Adrenal gland (tissue), 19 donors: ENCODE results near the gene GPR152. TPM values are rescaled to one million over a fixed set of nuclear protein-coding genes. Genes with fewer than 3 reads are reported as not detected.

Experiments used
- DNase-seq, 7 donors: peaks; one replicate each; pipeline ENCODE4 v3.0.0-alpha.2; 2019 to 2020
- H3K27ac ChIP-seq, 5 donors: fragments of 200-600 bp; sonication (generic) in 4 of 5; 1 replicate in 3 of 5; 2 replicates in 2 of 5; pipeline versions ENCODE4 v1.5.1 to v1.8.0; 2016 to 2020; ENCODE audit warnings: mild to moderate bottlenecking in 1 of 5
- H3K27me3 ChIP-seq: fragments of 200-600 bp; 2 replicates; pipeline ENCODE4 v1.8.0; 2021
- H3K36me3 ChIP-seq, 2 donors: fragments of 200-600 bp; replicated peaks in 1 of 2; 1 replicate in 1 of 2; 2 replicates in 1 of 2; pipeline versions ENCODE4 v1.5.1 to v1.8.0; 2018 to 2022
- H3K4me1 ChIP-seq, 2 donors: fragments of 200-600 bp; replicated peaks in 1 of 2; 1 replicate in 1 of 2; 2 replicates in 1 of 2; pipeline versions ENCODE4 v1.5.1 to v1.8.0; 2018 to 2021
- H3K4me3 ChIP-seq, 4 donors: fragments of 200-600 bp; sonication (generic) in 3 of 4; one replicate each; pipeline ENCODE4 v1.5.1; 2016 to 2018
- H3K9me3 ChIP-seq, 3 donors: fragments of 200-600 bp; sonication (generic) in 1 of 3; replicated peaks in 1 of 3; 1 replicate in 2 of 3; 2 replicates in 1 of 3; pipeline versions ENCODE4 v1.5.1 to v1.8.0; 2016 to 2021
- POLR2A ChIP-seq, 2 donors: fragments of 450-650 bp; IDR thresholded peaks; one replicate each; pipeline ENCODE4 v1.6.1; 2017; ENCODE audit warnings: antibody characterized with exemption in 2 of 2, mild to moderate bottlenecking in 2 of 2, moderate library complexity in 1 of 2
- WGBS, 4 donors: extraction: QIAGEN DNeasy Blood & Tissue Kit in 2 of 4; methylation state at CpG; one replicate each; pipeline versions ENCODE4 v1.1.5 to v1.1.7; 2013 to 2017; 5-methylcytosine and 5-hydroxymethylcytosine counted together
- intact Hi-C, 2 donors: fragments of 100-400 bp; cut with DNase I; formaldehyde crosslinking; loops; one replicate each; pipeline versions ENCODE4 v1.14.1 to v1.15.0; 2022 to 2023
- long read RNA-seq, 10 donors: library from polyadenylated mRNA in 3 of 10; unstranded in 2 of 10; stranded (forward) in 1 of 10; transcript quantifications; one replicate each; pipeline ENCODE4 v2.0.0 and lab custom pipeline, GENCODE V29; 2021 to 2026
- polyA plus RNA-seq, 3 donors: library from polyadenylated mRNA; stranded (reverse); fragments of 200-250 nt in 2 of 3; fragments of 350-450 nt in 1 of 3; fragmentation: Illumina TruSeq in 1 of 3; extraction: RNeasy Lipid Tissue Mini Kit (QIAGEN cat#74804) in 1 of 3; gene quantifications; one replicate each; pipeline ENCODE4 v1.2.3, GENCODE V29; 2013 to 2014
- total RNA-seq, 9 donors: library from RNA; depleted of rRNA in 4 of 9; stranded (reverse); fragments of >200 nt in 4 of 9; fragments of 120-200 nt in 1 of 9; fragmentation: NEBNext Ultra II Directional in 1 of 9; extraction: Animal tissue kit (Norgen Biotek cat#: 25700) in 1 of 9; gene quantifications; one replicate each; pipeline versions ENCODE4 v1.1.0 to v1.2.4, GENCODE V29; 2013 to 2023
- TF ChIP-seq, protein P1 (sequence below), 6 experiments: fragments of 450-650 bp in 4 of 6; fragments of 200-600 bp in 2 of 6; sonication (generic) in 1 of 6; IDR thresholded peaks; 1 replicate in 5 of 6; 2 replicates in 1 of 6; pipeline versions ENCODE4 v1.5.1 to v1.8.0; 2016 to 2021; ENCODE audit warnings: antibody characterized with exemption in 6 of 6, mild to moderate bottlenecking in 2 of 6, moderate library complexity in 1 of 6
- donor health status: healthy with polysubstance abuse.
- donor health status: Bipolar disorder and iron deficiency.
- donor health status: DM: yes; HTN: yes; CAD: no.
- donor health status: DM: no; HTN: no; CAD: no.
- donor health status: DM: no; HTN: no; CAD: no.
- donor health status: DM: yes; HTN: yes; CAD: no.

The GPR152 gene, protein sequence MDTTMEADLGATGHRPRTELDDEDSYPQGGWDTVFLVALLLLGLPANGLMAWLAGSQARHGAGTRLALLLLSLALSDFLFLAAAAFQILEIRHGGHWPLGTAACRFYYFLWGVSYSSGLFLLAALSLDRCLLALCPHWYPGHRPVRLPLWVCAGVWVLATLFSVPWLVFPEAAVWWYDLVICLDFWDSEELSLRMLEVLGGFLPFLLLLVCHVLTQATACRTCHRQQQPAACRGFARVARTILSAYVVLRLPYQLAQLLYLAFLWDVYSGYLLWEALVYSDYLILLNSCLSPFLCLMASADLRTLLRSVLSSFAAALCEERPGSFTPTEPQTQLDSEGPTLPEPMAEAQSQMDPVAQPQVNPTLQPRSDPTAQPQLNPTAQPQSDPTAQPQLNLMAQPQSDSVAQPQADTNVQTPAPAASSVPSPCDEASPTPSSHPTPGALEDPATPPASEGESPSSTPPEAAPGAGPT
- total RNA-seq: under 1 TPM in 1 of 9 donors, not detected in 8; 0.18 TPM
- polyA plus RNA-seq: not detected
- long read RNA-seq, donor 1: 0 reads
- long read RNA-seq, donor 2: 0 reads
- long read RNA-seq, donor 3: 0 reads
- long read RNA-seq, donor 4: 0 reads
- long read RNA-seq, donor 5: 0 reads
- long read RNA-seq, donor 6: 0 reads
- long read RNA-seq, donor 7: 0 reads
- long read RNA-seq, donor 8: 0 reads
- long read RNA-seq, donor 9: 0 reads
- long read RNA-seq, donor 10: 0 reads

DNA sequence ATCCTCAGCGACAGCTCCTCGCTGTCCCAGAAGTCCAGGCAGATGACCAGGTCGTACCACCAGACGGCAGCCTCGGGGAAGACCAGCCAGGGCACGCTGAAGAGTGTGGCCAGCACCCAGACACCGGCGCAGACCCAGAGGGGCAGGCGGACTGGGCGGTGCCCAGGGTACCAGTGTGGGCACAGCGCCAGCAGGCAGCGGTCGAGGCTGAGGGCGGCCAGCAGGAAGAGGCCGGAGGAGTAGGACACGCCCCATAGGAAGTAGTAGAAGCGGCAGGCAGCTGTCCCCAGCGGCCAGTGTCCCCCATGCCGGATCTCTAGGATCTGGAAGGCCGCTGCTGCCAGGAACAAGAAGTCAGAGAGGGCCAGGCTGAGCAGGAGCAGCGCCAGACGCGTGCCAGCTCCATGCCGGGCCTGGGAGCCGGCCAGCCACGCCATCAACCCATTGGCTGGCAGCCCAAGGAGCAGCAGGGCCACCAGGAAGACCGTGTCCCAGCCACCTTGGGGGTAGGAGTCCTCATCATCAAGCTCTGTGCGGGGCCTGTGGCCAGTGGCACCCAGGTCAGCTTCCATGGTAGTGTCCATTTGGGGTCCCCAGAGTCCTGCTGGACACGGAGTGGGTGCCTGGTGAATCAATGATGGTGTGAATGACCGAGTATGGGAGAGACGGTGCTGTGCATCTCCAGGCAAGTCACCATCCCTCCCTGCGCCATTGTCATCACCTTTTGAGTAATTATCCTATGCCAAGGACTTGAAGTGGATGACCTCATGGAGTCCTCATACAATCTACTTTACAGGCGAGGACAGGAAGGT, at the start of gene GPR152:
GPR152 (minus strand) TSS at position 589 of the 812 bp plus-strand sequence; CDS start at position 584, 5 bp downstream.
- intact Hi-C loops: no loop called here
- H3K27me3 ChIP-seq: no peaks in the 10 kb centered on the region
- WGBS, 4 donors: 76 to 91% (median 80%) methylated on average over 15 to 33 of the region's 33 CpGs
- H3K4me1 ChIP-seq: no peaks in the 10 kb centered on the region
- TF ChIP-seq, protein P1, sequence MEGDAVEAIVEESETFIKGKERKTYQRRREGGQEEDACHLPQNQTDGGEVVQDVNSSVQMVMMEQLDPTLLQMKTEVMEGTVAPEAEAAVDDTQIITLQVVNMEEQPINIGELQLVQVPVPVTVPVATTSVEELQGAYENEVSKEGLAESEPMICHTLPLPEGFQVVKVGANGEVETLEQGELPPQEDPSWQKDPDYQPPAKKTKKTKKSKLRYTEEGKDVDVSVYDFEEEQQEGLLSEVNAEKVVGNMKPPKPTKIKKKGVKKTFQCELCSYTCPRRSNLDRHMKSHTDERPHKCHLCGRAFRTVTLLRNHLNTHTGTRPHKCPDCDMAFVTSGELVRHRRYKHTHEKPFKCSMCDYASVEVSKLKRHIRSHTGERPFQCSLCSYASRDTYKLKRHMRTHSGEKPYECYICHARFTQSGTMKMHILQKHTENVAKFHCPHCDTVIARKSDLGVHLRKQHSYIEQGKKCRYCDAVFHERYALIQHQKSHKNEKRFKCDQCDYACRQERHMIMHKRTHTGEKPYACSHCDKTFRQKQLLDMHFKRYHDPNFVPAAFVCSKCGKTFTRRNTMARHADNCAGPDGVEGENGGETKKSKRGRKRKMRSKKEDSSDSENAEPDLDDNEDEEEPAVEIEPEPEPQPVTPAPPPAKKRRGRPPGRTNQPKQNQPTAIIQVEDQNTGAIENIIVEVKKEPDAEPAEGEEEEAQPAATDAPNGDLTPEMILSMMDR (IDR thresholded peaks at IDR 0.05): peak in 2 of 6 experiments; percentile 14 to 18
- TF ChIP-seq POLR2A (IDR thresholded peaks at IDR 0.05): no peak
- DNase-seq: peak in 5 of 7 donors; percentile 34 to 61 (median 40)
- H3K36me3 ChIP-seq: no peaks in the 10 kb centered on the region
- H3K27ac ChIP-seq: peak within 1 kb of the TSS in 1 of 5 donors; percentile 58
- no peaks in the 10 kb centered on the region for H3K9me3 ChIP-seq
- H3K4me3 ChIP-seq: no peak within 1 kb of the TSS

DNA sequence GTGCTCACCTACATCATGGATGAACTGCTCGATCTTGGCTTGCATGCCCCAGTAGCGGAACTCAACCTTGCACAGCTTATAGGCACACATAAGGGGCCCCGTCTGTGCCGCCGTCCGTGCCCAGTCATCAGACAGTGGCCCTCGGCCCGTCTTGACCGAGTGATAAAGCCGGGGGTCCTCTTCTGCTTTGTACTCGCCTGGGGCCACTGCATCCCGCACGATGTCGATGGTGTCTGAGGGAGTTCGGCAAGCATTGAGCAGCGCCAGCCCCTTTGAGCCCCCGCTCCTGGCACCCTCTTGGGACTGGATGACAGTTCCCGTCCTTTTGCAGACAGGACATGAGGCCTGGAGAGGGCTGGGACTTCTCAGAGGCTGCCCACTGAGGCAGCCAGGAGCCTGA, 49.3 kb upstream of the GPR152 start:
- peaks cover 0 to 9% of the 10 kb centered on the region in 2 donors for H3K36me3 ChIP-seq
- no peak overlapping the region for H3K27ac ChIP-seq
- H3K4me1 ChIP-seq: peaks cover 16 to 30% of the 10 kb centered on the region in 2 donors
- H3K4me3 ChIP-seq: no peak overlapping the region
- TF ChIP-seq, protein P1 (IDR thresholded peaks at IDR 0.05): no peak
- no peaks in the 10 kb centered on the region for H3K9me3 ChIP-seq
- WGBS, 4 donors: 95 to 98% (median 97%) methylated on average over 14 to 18 of the region's 18 CpGs
- no peaks in the 10 kb centered on the region for H3K27me3 ChIP-seq
- peak in 1 of 7 donors; percentile 11 for DNase-seq
- intact Hi-C loops: loop anchor here in 1 of 2 donors (5.0 kb wide), 1 partner anchor 105 kb away; no protein-coding TSS in a partner anchor

DNA sequence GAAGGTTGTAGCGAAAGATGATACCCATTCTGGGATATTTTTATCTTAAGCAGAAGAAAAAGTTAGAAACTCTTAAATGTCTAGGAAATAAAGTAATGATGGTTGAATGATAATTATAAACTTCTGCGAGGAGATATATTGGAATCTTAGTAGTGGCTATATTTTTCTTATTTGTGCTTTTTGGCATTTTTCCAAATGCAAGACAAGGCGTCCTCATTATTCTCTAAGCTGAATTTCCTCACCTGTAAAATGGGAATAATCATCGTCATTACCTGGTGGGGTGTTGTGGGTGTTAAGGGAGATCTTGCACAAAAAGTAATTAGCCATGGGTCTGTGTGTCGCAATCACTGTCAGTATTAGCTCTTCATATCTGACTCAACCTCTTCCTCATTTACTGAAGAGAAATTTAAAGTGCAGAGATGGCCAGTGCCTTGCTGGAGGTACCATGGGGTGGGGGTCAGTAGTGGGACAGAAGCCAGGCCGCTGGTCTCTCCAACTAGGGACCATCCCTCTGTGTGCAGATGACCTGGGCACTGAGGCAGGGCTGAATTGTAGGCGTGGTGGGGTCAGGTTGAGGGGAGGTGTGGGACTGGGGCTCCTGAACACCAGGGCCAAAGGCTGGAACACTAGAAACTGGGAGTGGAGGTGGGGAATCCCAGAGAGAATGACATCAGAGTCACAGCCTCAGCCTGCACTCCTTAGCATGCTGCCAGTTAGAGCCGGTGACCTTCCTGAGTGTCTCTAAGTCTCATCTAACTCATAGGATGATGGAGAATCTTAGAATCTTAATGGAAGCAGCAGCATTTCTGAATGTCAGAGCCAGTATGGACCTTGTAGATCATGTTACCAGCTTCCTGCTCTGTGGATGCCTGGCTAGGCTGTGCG, 48.5 kb upstream of the GPR152 start:
- Histone ChIP-seq H3K36me3 (peaks cover 0 to 13% of the 10 kb centered on the region in 2 donors), H3K9me3 (no peaks in the 10 kb centered on the region), H3K4me3 (no peak overlapping the region), H3K27me3 (no peaks in the 10 kb centered on the region), H3K4me1 (peaks cover 15 to 23% of the 10 kb centered on the region in 2 donors), H3K27ac (no peak overlapping the region)
- no peak for TF ChIP-seq POLR2A (IDR thresholded peaks at IDR 0.05)
- TF ChIP-seq, protein P1 (IDR thresholded peaks at IDR 0.05): no peak
- intact Hi-C loops: loop anchor here in 1 of 2 donors (5.0 kb wide), 1 partner anchor 104 kb away; no protein-coding TSS in a partner anchor
- 91 to 94% (median 92%) methylated on average over 8 to 9 of the region's 9 CpGs for WGBS, 4 donors
- no peak for DNase-seq
